HG02798 (cell line): ENCODE data around the gene KIF3C.
"Not testable (repeated sequence)": the region's sequence is repeated elsewhere in the genome, so short reads cannot be mapped to it uniquely, and the experiment has no call there.

Experiments
- ATAC-seq: cut with Tn5 transposase; IDR thresholded peaks from one replicate; pipeline ENCODE4 v1.9.1; 2021; ENCODE audit warnings: mild to moderate bottlenecking; ENCODE audit not compliant: unreplicated experiment, poor library complexity

The KIF3C gene

GRCh38 chr2:25982273-25982967 lies at the start of gene KIF3C:
Gene KIF3C (minus strand): TSS chr2:25982497. CDS start chr2:25981917, 580 bp downstream.
- ATAC-seq: peak; percentile 71

- ATAC-seq: not testable (repeated sequence)
Measured at GRCh38 chr2:26028083-26028482, 45.8 kb upstream of the KIF3C start.

- no peak for ATAC-seq
Measured at GRCh38 chr2:26025509-26025908, 43.2 kb upstream of the KIF3C start.

- ATAC-seq: no peak
Measured at GRCh38 chr2:26024260-26024659, 42.0 kb upstream of the KIF3C start.

- no peak for ATAC-seq
Measured at GRCh38 chr2:26020231-26020640, 37.9 kb upstream of the KIF3C start.

- peak; percentile 62 for ATAC-seq
Measured at GRCh38 chr2:26018184-26019055, 36.1 kb upstream of the KIF3C start.

- no peak for ATAC-seq
Measured at GRCh38 chr2:26017464-26018183, 35.3 kb upstream of the KIF3C start.

- ATAC-seq: not testable (repeated sequence)
Measured at GRCh38 chr2:26016706-26017045, 34.4 kb upstream of the KIF3C start.

- no peak for ATAC-seq
Measured at GRCh38 chr2:26016012-26016705, 33.9 kb upstream of the KIF3C start.

- ATAC-seq: no peak
Measured at GRCh38 chr2:26013668-26014067, 31.4 kb upstream of the KIF3C start.

- no peak for ATAC-seq
Measured at GRCh38 chr2:26011990-26012856, 29.9 kb upstream of the KIF3C start.

GRCh38 chr2:26011609-26011989 lies 29.3 kb upstream of the KIF3C start:
- no peak for ATAC-seq

GRCh38 chr2:26010943-26011342 lies 28.6 kb upstream of the KIF3C start:
- no peak for ATAC-seq

GRCh38 chr2:26009567-26009963 lies 27.3 kb upstream of the KIF3C start:
- no peak for ATAC-seq

- ATAC-seq: no peak
Measured at GRCh38 chr2:26008851-26009566, 26.7 kb upstream of the KIF3C start.

GRCh38 chr2:26008095-26008494 lies 25.8 kb upstream of the KIF3C start:
- ATAC-seq: no peak

- no peak for ATAC-seq
Measured at GRCh38 chr2:26002632-26003310, 20.5 kb upstream of the KIF3C start.

GRCh38 chr2:26001743-26002351 lies 19.6 kb upstream of the KIF3C start:
- no peak for ATAC-seq
